Peyer's patch (tissue), 4 donors: ENCODE data around the gene RGS11.

ENCODE experiments used
- POLR2A ChIP-seq, 2 donors: fragments of 450-650 bp; IDR thresholded peaks; one replicate each; pipeline ENCODE4 v1.5.1; 2017; ENCODE audit warnings: antibody characterized with exemption in 2 of 2, mild to moderate bottlenecking in 2 of 2, moderate library complexity in 2 of 2
- TF ChIP-seq, protein P1 (sequence below), 6 experiments: fragments of 450-650 bp in 4 of 6; fragments of 200-600 bp in 2 of 6; sonication (generic) in 1 of 6; IDR thresholded peaks; one replicate each; pipeline ENCODE4 v1.5.1; 2017 to 2019; ENCODE audit warnings: antibody characterized with exemption in 6 of 6, mild to moderate bottlenecking in 3 of 6, moderate library complexity in 1 of 6

DNA sequence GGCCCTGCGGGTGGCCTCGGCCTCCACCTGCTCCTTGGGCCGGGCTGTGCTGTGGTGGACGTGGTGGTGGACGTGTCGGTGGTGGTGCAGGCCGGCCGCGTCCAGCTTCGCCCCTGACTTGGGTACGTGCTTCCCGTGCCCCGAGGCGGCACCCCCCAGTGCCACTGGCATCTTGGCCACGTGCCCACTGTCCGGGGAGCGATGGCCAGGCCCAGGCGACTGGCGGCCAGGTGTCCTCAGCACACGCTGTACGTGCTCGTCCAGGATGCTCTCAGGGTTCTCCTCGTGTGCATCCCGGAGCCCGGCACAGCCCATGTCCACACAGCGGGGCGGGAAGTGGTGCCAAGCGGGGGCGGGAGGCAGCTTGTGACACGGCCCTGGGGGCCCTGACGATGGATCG, 22.1 kb upstream of the RGS11 start:
- TF ChIP-seq, protein P1, sequence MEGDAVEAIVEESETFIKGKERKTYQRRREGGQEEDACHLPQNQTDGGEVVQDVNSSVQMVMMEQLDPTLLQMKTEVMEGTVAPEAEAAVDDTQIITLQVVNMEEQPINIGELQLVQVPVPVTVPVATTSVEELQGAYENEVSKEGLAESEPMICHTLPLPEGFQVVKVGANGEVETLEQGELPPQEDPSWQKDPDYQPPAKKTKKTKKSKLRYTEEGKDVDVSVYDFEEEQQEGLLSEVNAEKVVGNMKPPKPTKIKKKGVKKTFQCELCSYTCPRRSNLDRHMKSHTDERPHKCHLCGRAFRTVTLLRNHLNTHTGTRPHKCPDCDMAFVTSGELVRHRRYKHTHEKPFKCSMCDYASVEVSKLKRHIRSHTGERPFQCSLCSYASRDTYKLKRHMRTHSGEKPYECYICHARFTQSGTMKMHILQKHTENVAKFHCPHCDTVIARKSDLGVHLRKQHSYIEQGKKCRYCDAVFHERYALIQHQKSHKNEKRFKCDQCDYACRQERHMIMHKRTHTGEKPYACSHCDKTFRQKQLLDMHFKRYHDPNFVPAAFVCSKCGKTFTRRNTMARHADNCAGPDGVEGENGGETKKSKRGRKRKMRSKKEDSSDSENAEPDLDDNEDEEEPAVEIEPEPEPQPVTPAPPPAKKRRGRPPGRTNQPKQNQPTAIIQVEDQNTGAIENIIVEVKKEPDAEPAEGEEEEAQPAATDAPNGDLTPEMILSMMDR (IDR thresholded peaks at IDR 0.05), result no peak
- no peak for TF ChIP-seq POLR2A (IDR thresholded peaks at IDR 0.05)
